ENCODE results near the gene CCSAP. TPM values are rescaled to one million over a fixed set of nuclear protein-coding genes. Genes with fewer than 3 reads are reported as not detected.

The CCSAP gene
- total RNA-seq, 1 experiment from 2014 or later, result 8.5 TPM

DNA sequence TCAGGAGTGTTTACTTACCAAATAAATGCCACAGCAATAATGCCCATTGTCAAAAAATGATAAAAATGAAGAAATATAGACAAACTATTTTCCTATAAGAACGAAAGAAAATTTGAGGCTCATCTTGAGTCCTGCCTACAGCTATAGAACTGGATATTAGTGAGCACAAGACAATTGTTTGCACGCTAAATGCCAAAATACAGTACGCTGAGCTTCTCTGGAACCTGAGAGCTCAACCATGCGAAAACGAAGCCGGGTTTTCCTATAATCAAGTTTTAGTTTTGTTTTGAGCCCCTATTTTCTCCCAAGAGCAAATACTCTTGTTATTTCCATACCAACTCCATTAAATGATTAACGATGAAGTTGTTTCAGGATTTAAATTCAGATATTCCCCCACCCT, 42.0 kb upstream of the CCSAP start:
- H3K4me3 Mint-ChIP-seq, result no peak overlapping the region

More for the DNA sequence above, 42.0 kb upstream of the CCSAP start:
- no peak overlapping the region for H4K91ac ChIP-seq (ENCODE audit: insufficient read length, low read depth, low read length)
- no peak overlapping the region for H3K4ac ChIP-seq (ENCODE audit: low read depth, low read length)
- H3K79me1 ChIP-seq (ENCODE audit: insufficient read depth, low read depth, low read length, poor library complexity, severe bottlenecking), result no peaks in the 10 kb centered on the region
- no peaks in the 10 kb centered on the region for H3K9me3 ChIP-seq (ENCODE audit: control insufficient read depth, low read depth, low read length)
- H3K27me3 ChIP-seq (ENCODE audit: insufficient read depth, low read length), result no peaks in the 10 kb centered on the region
- DNase-seq, result no peak
- no peak overlapping the region for H3K18ac ChIP-seq (ENCODE audit: insufficient read length, low read depth, low read length)
- no peak overlapping the region for H4K5ac ChIP-seq (ENCODE audit: insufficient read length, low read depth, low read length)
- Mint-ChIP-seq H3K9me3 (no peaks in the 10 kb centered on the region), H3K4me1 (peaks cover 21 to 24% of the 10 kb centered on the region in 2 experiments), H3K27ac (no peak overlapping the region), H3K36me3 (ENCODE audit: insufficient read depth in 1 of 3, low read depth in 3 of 3) (no peaks in the 10 kb centered on the region; a peak in 1 of 7 replicates), H3K27me3 (ENCODE audit: low read depth) (peaks cover 5% of the 10 kb centered on the region; the same call in 1 of the 2 replicates)
- no peak overlapping the region for H3K27ac ChIP-seq (ENCODE audit: insufficient read length, low read depth, low read length)
- no peaks in the 10 kb centered on the region for H4K20me1 ChIP-seq (ENCODE audit: control insufficient read depth, insufficient read depth, insufficient read length)
- TF ChIP-seq, protein P1, sequence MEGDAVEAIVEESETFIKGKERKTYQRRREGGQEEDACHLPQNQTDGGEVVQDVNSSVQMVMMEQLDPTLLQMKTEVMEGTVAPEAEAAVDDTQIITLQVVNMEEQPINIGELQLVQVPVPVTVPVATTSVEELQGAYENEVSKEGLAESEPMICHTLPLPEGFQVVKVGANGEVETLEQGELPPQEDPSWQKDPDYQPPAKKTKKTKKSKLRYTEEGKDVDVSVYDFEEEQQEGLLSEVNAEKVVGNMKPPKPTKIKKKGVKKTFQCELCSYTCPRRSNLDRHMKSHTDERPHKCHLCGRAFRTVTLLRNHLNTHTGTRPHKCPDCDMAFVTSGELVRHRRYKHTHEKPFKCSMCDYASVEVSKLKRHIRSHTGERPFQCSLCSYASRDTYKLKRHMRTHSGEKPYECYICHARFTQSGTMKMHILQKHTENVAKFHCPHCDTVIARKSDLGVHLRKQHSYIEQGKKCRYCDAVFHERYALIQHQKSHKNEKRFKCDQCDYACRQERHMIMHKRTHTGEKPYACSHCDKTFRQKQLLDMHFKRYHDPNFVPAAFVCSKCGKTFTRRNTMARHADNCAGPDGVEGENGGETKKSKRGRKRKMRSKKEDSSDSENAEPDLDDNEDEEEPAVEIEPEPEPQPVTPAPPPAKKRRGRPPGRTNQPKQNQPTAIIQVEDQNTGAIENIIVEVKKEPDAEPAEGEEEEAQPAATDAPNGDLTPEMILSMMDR (conservative IDR thresholded peaks at IDR 0.05), result no peak
- no peaks in the 10 kb centered on the region for H3K79me2 ChIP-seq (ENCODE audit: insufficient read depth, low read length)
- H3K4me2 ChIP-seq (ENCODE audit: insufficient read depth, insufficient read length, low read length), result no peak overlapping the region
- H3K56ac ChIP-seq (ENCODE audit: insufficient read length, low read depth, low read length), result no peak overlapping the region
- no peaks in the 10 kb centered on the region for H3K23me2 ChIP-seq (ENCODE audit: insufficient read length, low read depth, low read length, poor library complexity, severe bottlenecking)
- no CpG with 5 or more reads among the region's 7 CpGs for WGBS (ENCODE audit: extremely low coverage, insufficient read length, low lambda C conversion rate)
- no peak overlapping the region for H2BK12ac ChIP-seq (ENCODE audit: insufficient read length, low read depth, low read length)
- H3K9ac ChIP-seq (ENCODE audit: extremely low read depth, insufficient read length, low read length), result no peak overlapping the region
- H2BK5ac ChIP-seq (ENCODE audit: insufficient read length, low read length), result no peak overlapping the region
- no peak overlapping the region for H3K14ac ChIP-seq (ENCODE audit: insufficient read depth, low read length)
- H3K23ac ChIP-seq (ENCODE audit: insufficient read length, low read depth, low read length), result no peak overlapping the region
- H2AFZ ChIP-seq (ENCODE audit: low read length), result no peak overlapping the region
- no peak overlapping the region for H2BK20ac ChIP-seq (ENCODE audit: low read depth, low read length, poor library complexity, severe bottlenecking)
- no peak overlapping the region for H2AK5ac ChIP-seq (ENCODE audit: insufficient read length, low read length)
- H3K4me1 ChIP-seq (ENCODE audit: insufficient read depth, low read length), result peaks cover 9% of the 10 kb centered on the region; the same call in 1 of the 2 replicates
- H2BK120ac ChIP-seq (ENCODE audit: low read depth, low read length, poor library complexity, severe bottlenecking), result no peak overlapping the region
- no peak overlapping the region for H2BK15ac ChIP-seq (ENCODE audit: low read depth, low read length)
- H4K8ac ChIP-seq (replicated peaks; ENCODE audit: insufficient read length, low read depth, low read length), result no peak overlapping the region
- no peak overlapping the region for H3T11ph ChIP-seq (ENCODE audit: low read length)
